NCI-H2227 (cell line): ENCODE results near the gene CCNB2.
"Not testable (repeated sequence)": the region's sequence is repeated elsewhere in the genome, so short reads cannot be mapped to it uniquely, and the experiment has no call there.

Experiments used
- DNase-seq: peaks from one replicate; lab custom pipeline; 2025; ENCODE audit not compliant: unreplicated experiment; lab: John Stamatoyannopoulos, UW

Gene CCNB2

DNA sequence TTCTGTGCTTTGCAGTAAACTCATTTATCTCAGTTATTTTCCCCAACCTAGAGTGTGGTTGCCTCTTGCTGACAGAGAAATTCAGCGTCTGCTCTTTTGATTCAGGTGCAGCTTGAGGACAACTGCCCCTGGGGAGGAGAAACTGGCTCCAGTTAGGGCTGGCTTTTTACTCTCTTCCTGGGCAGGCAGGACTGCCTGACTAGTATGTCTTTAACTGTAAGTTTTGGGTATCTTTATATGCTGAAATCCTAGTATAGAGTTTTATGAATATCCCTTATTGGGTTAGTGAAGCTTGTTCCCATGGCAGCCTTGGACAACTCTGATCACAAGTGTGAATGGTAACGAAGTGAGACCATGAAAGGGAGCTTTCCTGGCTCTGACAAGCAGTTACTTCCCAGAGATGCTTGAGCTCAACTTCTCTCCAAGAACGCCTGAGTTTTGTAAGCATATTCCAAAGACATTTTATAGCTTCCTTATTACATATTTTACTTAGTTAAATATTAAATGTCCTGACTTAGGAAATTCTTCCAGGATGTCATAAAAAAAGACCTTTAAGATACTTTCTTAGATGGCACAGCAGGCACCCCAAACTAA is 27.1 kb downstream of the CCNB2 start:
- DNase-seq = no peak

DNA sequence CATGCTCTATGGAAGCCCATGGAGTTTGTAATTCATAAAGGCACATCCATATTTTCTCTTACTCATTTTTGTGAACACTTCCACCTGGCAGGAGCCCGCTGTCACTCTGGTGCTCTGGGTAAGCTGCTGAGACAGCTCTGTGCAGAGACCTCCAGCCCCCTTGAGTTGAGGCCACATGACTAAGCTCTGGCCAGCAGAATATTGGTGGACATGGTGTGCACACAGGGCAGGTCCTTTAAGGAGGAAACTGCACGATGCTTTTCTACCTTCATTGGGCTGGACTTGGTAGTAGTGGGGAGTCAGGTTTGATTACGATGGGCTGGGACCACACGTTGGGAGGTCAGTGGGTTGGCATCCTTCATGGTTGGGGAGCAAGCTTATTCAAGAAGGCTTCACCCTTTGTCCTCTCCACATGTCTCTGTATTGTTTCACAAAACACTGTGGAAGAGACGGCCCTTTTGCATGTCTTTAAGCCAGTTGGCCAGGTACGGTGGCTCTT is 29.0 kb downstream of the CCNB2 start:
- no peak for DNase-seq

DNA sequence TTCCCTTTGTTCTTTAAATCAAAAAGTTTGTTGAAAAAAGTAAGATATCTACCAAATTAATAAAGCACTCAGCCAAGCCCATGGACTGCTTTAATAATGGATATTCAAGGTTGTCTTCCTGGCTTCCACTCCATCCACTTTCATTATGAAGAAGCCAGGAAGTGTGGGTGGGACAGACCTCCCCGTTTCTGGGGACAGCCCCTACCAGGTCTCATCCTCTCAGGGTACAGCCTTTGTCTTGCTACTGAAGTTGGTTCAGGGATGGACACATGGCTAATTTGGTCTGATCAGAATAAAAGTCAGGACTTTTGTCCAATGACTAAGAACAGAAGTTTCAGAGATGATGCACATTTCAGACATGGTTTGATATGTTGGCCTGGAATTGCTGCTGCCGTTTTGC is 32.6 kb downstream of the CCNB2 start:
- DNase-seq = no peak

DNA sequence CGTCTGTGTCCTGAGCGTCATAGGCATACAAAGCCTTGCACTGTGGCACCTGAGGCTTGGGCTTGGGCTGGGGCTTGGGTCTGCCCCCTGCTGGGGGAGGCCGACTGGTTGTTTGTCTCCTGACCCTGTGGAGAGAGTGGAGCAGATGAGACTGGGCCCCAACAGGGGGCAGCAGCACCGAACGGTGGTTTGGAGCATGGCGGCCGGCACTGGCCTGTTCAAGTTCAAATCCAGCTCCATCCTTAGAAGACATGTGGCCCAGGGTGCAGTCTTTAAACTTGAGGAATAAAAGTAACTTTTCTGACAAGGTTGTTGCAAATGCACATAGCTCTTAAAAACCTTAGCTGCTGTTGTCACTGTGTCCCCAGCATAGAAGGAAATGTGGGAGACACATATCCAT is 33.3 kb downstream of the CCNB2 start:
- peak; percentile 2 for DNase-seq

DNA sequence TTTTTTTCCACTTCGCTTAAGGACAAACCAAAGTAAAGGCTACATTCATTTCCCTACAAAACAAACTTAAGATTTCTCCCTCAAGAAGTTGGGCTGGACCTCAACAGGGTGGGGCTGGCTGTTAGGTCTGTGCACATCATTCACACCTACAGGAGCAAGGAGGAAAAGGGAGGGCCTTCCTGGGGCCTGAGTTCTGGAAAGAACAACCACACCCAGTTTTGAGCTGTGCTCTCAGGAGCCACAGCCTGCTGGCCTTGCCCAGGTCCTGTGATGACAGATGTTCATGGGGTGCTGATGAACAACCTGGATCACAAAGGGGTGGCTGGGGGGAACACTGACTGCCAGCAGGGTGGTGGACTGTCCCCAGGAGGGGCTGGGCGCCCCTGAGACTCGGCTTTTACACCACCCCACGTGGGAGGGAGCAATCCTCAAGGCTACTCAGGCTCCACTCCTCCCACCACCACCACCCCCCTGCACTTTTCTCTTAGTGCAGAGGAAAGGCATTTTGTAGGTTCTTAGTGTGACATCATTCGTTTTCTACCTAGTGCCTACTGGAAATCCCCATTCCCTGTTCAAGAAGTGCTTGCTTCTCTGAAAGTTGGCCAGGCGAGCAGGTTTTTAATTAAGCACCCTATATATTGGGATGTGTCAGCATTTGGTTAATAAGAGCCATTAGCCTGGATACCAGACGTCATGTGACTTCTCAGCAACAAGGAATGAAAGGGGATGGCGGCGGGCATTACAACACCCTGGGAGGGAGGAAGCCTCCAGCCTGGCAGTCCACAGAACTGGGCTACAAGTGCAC is 35.7 kb downstream of the CCNB2 start:
- DNase-seq = no peak

DNA sequence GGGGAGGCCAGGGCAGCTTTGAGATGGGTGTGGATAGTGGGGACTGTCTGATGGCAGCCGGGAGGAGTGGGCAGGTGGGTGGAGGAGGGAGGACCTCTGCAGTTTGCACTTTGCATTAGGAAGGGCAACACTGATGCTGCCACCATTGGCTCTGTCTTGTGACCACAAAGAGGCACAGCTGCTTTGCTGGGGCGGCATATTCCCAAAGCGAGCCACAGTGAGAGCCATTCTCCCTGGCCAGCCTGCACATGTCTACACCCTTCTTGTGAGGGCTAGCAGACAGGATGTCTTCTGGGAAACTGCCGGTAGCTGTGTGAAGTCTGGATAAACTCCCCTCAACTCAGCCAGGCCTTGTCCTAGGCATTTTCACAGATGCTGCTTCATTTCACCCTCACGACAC is 38.3 kb downstream of the CCNB2 start:
- no peak for DNase-seq

DNA sequence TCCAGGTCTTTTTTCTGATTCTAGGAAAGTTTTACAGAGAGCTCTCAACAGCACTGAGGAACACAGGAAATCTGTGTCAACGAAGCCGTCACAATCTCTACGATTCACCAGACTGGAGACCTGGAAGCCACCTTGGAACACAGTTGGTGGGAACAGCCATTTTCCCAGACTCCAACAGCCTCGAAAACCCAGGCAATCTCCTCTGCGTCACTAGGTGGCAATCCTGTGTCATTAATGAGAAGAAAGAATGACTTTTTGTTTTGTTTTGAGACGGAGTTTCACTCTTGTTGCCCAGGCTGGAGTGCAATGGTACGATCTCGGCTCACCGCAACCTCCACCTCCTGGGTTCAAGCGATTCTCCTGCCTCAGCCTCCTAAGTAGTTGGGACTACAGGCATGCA is 39.6 kb downstream of the CCNB2 start:
- DNase-seq = not testable (repeated sequence)

DNA sequence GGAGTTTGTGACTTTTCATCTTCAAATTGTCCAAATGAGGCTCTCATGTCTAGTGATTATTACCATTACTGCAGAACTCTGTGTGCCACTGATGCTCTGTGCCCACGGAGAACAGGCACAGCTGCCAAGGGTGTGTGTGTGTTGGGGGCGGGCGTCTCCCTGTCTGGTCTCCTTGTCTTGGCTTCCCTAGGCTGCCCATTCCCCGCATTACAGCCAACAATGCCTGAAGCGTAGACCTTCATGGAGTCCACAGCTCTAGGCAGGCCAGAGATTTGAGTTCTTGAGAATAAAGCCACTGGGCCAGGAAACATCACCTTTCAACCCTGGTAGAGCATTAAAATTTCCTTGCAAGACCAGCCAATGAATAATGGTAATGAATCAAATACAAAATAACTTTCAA is 42.7 kb downstream of the CCNB2 start:
- no peak for DNase-seq

DNA sequence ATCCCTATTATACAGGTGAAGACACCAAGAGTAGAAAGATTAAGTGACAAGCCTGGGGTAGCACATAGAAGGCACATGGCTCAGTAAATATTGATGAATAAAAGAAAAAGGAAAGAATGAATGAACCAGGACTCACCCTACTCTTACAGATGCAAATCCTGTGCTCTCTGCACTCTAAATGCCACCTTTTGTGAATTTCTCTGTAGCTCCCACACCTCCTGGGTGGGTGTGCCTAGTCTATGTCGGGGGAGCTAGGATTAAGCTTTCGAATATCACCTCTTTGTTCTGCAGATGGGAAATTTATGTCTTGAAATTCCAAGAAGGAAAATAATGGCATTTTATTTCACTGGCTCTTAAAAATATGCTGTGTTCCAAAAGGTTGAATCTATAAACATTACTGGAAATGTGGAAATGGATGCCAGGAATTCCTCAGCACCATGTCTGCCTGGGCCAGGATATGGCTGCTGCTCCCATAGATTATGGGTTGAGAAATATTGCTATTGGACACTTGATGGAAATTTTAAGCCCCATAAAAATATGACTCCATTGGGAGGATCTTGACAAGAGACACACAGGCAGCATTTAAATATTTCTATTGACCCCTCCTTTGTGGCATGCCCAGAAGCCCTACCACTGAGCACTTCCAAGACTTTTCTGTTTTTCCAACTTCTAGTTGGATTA is 43.3 kb downstream of the CCNB2 start:
- no peak for DNase-seq

DNA sequence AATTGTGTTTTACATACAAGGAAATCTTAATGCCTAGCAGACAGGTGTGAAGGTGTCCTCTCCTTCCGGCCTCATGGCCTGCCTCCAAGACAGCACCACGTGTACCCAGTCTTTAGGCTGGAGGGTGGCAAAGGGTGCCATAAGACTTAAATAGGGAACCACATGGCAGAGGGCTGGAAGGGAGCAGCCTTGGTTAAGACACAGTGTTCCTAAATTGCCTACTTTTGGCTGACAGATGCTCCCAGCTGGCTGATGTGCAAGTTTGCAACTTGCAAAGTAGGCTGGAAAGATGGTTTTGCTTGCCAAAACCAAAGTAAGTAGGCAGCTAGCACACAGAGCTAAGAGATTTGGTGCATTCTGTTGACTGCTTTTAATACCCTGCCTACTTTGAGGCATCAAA is 45.2 kb downstream of the CCNB2 start:
- DNase-seq = no peak

DNA sequence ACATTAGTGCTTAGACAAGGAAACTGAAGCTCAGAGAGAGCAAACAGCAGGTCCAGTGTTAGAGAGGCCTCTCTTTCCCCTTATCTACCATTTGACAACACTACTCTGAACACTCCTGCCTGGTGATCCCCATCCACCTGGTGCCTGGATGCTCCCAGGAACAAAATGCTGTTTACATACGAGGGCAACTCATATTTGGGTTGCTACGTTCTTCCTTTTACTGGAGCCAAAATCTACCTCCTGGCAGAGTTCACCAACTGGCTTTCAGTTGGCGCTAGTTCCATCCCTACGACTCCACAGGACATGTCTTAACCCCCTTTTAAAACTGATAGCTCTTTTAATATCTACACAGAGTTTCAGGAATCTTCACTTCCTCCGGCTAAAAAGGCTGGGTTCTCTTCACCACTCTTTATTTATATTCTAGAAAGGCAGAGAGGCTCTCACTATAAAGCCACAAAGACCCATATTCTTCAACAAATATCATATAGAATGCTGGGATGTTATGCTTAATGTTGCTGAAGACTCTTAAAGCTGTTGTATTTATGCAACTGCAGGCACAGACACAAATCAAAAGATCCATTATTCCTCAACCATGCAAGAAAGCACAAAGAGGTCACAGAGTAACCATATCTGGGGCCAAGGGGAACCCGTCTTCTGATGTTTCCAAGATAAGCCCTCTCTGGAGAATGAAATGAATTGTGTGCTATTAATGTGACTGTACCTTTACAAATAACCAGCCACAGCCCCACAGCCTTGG is 47.9 kb downstream of the CCNB2 start:
- no peak for DNase-seq

DNA sequence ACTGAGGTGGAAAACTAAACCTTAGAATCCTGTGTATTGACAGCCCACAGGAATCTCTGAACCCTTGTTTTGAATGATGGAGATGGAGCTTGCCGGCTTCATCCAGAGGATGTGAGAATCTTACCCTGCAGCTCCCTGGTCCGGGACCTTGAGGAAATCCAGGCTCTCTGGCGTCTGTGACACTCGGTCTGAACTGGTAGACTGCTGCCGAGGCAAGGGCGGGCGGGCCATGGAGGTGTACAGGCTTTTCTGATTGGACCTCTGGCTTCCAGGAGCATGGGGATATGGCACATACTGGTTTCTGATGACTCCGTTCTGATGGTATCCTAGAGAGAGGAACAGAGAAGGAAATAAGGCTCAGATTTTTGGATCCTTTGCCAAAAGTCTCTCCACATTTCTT is 48.5 kb downstream of the CCNB2 start:
- DNase-seq = no peak

DNA sequence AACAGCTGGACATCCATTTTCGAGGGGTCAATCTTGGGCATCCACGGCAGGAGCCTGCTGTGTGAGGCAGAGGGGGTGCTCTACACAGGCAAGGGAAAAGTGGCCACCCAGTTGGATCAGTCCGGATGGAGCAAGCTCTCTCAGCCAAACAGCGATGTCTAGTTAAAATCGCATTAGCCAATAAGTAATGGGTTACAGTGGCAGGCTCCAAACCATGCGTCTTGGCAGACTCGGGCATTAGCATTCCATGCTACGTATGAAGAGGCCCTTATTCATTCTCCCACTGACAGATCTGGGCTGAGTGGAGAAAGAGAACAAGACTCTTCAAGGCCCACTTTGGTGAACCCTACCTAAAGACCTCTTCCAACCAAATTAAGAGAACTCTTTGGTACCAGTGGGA is 49.3 kb downstream of the CCNB2 start:
- DNase-seq = no peak

DNA sequence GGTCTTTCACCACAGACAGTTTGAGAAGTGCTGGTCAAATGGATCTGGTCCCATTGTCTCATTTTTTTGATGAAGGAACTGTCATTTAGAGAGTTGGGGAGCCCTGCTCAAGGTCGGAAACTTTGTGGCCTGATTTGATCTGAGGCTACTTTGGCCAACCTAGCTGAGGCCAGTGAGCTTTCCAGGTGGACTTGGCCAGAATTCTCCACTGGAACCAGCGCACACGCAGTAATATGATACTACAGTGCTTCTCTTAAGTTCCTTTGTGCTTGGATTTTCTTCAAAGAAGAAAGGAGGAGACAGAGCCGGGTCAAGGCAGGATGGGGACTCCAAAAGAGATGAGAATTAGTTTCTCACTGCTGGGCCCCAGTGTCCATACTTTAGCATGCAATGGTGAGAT is 50.5 kb downstream of the CCNB2 start:
- DNase-seq = no peak

DNA sequence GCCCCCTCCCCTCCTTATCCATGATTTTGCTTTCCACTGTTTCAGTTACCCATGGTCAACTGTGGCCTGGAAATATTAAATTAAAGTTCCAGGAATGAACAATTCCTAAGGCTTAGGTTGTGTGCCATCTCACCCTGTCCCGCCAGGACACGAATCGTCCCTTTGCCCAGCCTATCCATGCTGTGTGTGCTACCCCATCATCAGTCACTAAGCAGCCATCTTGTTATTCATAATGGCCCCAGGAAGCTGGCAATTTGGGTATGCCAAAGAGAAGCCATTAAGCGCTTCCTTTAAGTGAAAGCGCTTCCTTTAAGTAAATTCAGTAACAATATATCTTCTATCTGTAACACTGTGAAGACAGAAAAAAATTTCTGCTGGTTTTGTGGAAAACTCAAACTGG is 52.5 kb downstream of the CCNB2 start:
- no peak for DNase-seq

DNA sequence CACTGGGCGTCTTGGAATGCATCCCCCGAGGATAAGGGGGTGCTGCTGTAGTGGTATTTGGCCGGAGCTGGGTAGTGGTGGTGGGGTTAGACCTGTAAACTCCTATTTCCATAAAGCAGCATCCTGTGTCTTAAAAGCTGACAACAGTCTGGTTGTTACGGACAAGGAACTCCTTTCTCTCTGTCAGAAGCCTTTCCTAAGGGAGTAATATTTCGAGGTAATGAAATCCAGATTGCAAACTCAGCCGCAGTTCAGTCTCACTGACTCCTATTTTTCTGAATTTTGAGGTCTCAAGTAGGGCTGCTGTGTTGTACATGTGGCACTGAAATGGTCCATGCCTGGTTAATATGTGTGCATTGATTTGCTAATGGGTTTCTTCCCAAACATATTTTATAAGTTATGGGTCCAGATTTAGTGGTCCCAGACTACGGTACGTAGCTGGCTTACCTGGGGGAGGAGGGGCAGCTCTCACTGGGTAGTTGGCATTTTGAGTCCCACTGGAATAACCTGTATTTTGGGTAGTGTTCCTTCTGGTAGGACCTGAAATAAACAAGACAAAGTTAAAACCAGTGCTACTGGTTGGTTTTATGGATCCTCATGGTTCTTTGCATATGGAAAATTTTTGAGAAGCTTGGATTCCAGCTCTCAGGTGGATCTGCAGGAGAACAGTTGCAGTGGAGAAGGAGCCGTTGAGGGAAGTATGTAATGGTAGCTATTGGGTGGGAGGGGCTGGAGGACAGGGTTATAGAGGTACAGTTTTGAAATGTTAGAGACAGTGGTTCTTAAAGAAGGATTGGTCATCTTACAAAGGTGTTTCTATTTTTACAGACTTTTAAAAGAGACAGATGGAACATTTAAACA is 53.1 kb downstream of the CCNB2 start:
- DNase-seq = no peak

DNA sequence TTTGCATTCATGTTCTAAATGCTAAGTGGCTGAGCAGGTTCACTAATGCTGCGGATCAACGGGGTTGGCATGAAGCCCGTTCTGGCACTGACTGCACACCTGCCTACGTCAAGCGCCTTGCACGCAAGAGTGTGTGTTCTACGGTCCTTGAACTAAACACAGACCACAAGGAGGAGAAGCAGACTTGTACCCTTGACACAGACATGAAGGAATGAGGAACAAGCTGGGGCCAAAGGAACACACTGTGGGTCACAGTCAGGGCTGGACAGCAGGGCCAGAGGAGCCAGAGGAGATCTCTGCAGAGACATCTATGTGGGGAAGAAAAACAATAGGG is 53.7 kb downstream of the CCNB2 start:
- no peak for DNase-seq

DNA sequence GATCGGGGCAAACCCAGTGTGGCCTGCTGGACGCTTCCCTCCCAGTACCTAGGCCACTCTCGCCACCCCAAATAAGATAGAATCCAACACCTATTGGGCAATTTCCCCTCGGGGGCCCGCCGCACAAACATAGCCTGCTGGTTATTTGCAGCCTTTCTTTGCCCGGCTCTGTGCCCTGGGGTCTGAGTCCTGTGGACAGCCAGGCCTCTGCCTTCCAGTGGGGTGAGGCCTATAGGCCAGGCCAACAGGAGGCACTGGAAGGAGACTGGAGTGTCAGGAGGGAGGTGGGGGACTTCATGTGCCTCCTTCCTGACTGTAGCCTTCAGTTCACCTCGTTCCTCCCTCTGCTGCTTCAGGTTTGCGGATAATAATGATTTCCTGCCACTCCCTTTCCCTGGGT is 54.3 kb downstream of the CCNB2 start:
- DNase-seq = no peak

DNA sequence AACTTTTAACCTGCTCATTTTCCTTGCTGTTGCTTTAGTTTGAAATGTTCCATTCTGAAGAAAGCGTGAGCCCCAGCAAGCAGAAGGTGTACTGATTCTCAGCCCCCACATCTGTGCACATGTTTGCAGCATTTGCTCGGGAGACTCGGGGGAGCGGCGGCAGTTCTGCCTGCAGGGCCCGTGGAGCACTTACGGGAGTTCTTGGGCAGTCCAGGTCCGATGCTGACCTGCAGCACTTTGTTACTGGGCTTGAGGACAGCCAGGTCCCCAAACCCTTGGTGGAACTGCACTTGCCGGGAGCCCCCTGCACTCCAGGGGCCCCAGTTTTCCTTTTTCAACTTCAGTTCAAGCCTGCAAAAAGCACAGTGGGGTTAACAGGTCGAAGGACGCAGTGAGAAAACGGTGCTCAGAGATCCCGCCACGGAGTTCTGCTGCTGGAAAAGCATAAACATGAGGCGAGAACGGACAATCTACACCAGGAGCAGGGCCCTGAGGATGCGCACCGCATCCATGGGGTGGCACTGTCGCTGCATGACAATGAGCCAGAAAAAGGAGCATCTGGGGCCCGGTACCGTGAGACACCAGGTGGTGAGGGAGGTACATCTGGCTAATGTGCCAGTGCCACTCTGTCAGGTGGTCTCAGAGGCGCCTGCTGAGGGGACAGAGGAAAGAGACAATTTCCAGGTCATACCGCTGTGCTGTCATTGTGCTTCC is 56.1 kb downstream of the CCNB2 start:
- peak; percentile 79 for DNase-seq

DNA sequence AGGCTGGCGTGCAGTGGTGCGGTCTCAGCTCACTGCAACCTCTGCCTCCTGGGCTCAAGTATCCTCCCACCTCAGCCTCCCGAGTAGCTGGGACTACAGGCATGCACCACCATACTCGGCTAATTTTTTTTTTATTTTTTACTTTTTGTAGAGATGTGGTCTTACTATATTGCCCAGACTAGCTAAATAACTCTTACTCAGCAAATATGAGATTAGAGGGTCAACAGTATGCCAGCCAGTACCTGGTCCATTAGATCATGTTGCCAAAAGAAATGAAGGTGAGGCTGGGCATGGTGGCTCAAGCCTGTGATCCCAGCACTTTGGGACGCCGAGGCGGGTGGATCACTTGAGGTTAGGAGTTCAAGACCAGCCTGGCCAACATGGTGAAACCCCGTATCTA is 57.1 kb downstream of the CCNB2 start:
- DNase-seq = not testable (repeated sequence)
